GM12891 (cell line): ENCODE data around the gene ZNF285.

ENCODE experiments used
- POLR2A ChIP-seq: IDR thresholded peaks from 2 replicates; pipeline ENCODE4 v1.6.1; 2011; ENCODE audit warnings: low read depth, low read length, control low read depth
- POLR2AphosphoS5 ChIP-seq: IDR thresholded peaks from 2 replicates; pipeline ENCODE4 v1.6.1; 2011; ENCODE audit warnings: low read depth, low read length, control low read depth
- POU2F2 ChIP-seq: IDR thresholded peaks from 2 replicates; pipeline ENCODE4 v1.6.1; 2011; ENCODE audit warnings: low read depth, mild to moderate bottlenecking, control low read depth, low read length, moderate library complexity
- TAF1 ChIP-seq: IDR thresholded peaks from 2 replicates; pipeline ENCODE4 v1.6.1; 2011; ENCODE audit warnings: low read depth, low read length, control low read depth

DNA sequence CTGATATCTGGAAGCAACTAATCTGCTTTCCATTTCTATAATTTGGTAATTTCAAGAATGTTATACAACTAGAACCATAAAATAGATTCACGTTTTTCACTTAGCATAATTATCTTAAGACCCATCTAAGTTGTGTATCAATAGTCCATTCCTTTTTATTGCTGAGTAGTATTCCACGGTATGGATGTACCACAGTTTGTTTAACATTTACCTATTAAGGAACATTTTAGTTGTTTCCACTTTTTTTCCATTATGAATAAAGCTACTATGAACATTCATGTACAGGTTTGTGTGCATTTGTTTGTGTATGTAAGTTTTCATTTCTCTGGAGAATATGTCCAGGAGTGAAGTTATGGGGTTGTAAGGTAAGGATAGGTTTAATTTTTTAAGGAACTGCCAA is 26.6 kb downstream of the ZNF285 start:
- TF ChIP-seq POLR2A (no peak), POLR2AphosphoS5 (no peak), TAF1 (no peak), POU2F2 (no peak)
